Activated CD8-positive, alpha-beta T cell treated with anti-CD3 and anti-CD28 coated beads for 36 hours (primary cell): ENCODE data around the gene CYP2R1. TPM values are rescaled to one million over a fixed set of nuclear protein-coding genes. Genes with fewer than 3 reads are reported as not detected.
A peak's percentile ranks its signal among the peaks of the same experiment; 100 is the strongest.
"Not testable (repeated sequence)": the region's sequence is repeated elsewhere in the genome, so short reads cannot be mapped to it uniquely, and the experiment has no call there.

Source experiments
- ATAC-seq: fragments of 200-7000 bp; cut with Tn5 transposase; one replicate; pipeline ENCODE4 v1.10.0; 2021; ENCODE audit warnings: mild to moderate bottlenecking, moderate library complexity
- CTCF ChIA-PET: fragments of 350-600 bp; sonication (Branson Sonifier 250); formaldehyde crosslinking; loops from one replicate; lab custom pipeline; 2021; ENCODE audit warnings: antibody characterized with exemption; lab: Charles Lee
- POLR2A ChIA-PET: fragments of 350-600 bp; sonication (Branson Sonifier 250); formaldehyde crosslinking; loops from one replicate; lab custom pipeline; 2021; ENCODE audit warnings: antibody characterized with exemption; lab: Charles Lee
- DNase-seq: peaks from one replicate; pipeline ENCODE4 v3.0.0-alpha.2; 2020
- H3K27ac Mint-ChIP-seq: one replicate; pipeline ENCODE4 v1.8.0; 2021; ENCODE audit warnings: mild to moderate bottlenecking, mixed read lengths
- H3K27me3 Mint-ChIP-seq: one replicate; pipeline ENCODE4 v1.8.0; 2021; ENCODE audit warnings: mixed read lengths
- H3K36me3 Mint-ChIP-seq: one replicate; pipeline ENCODE4 v1.8.0; 2021; ENCODE audit warnings: low read depth, mixed read lengths
- H3K4me1 Mint-ChIP-seq: one replicate; pipeline ENCODE4 v1.8.0; 2021; ENCODE audit warnings: low read depth, mixed read lengths
- H3K4me3 Mint-ChIP-seq: one replicate; pipeline ENCODE4 v1.8.0; 2021; ENCODE audit warnings: mild to moderate bottlenecking, moderate library complexity, mixed read lengths
- H3K9me3 Mint-ChIP-seq: one replicate; pipeline ENCODE4 v1.8.0; 2021; ENCODE audit warnings: mixed read lengths
- intact Hi-C: fragments of 100-400 bp; cut with micrococcal nuclease; formaldehyde crosslinking; loops from one replicate; pipeline ENCODE4 v1.10.0; 2022
- total RNA-seq, 2 experiments: library from RNA; stranded (reverse); gene quantifications; one replicate each; pipeline ENCODE4 v1.2.3, GENCODE V29; 2021
- TF ChIP-seq, protein P1 (sequence below): fragments of 200-600 bp; IDR thresholded peaks from one replicate; pipeline ENCODE4 v1.8.0; 2022; ENCODE audit warnings: antibody characterized with exemption, mild to moderate bottlenecking

The CYP2R1 gene
- total RNA-seq, 2 experiments from 2014 or later: 12.9 to 13.9 TPM

DNA sequence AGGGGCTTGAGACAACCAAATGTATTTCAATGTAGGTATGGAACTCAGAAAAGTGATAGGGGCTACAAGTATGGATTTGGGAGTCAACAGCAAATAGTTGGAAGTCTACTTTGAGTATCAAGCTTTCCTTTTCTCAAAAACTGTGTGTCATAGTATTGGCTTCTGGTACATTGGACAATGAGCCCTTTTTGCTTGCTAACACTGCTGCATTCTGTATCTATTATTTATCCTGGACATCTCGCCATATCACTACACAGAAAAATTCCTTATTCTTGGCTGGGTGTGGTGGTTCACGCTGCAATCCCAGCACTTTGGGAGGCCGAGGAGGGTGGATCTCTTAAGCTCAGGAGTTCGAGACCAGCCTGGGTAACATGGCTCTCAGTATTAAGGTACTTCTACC lies 18.4 kb downstream of the CYP2R1 start:
- intact Hi-C loops: no loop called here
- peak overlapping the region; percentile 68 for H3K27ac Mint-ChIP-seq
- H3K27me3 Mint-ChIP-seq: no peaks in the 10 kb centered on the region
- ChIA-PET CTCF (no interaction called here), POLR2A (no interaction called here)
- H3K4me3 Mint-ChIP-seq: no peak overlapping the region
- ATAC-seq (no peak), DNase-seq (no peak)
- H3K9me3 Mint-ChIP-seq: no peaks in the 10 kb centered on the region
- peaks cover 19% of the 10 kb centered on the region for H3K4me1 Mint-ChIP-seq
- peaks cover 63% of the 10 kb centered on the region for H3K36me3 Mint-ChIP-seq
- TF ChIP-seq, protein P1, sequence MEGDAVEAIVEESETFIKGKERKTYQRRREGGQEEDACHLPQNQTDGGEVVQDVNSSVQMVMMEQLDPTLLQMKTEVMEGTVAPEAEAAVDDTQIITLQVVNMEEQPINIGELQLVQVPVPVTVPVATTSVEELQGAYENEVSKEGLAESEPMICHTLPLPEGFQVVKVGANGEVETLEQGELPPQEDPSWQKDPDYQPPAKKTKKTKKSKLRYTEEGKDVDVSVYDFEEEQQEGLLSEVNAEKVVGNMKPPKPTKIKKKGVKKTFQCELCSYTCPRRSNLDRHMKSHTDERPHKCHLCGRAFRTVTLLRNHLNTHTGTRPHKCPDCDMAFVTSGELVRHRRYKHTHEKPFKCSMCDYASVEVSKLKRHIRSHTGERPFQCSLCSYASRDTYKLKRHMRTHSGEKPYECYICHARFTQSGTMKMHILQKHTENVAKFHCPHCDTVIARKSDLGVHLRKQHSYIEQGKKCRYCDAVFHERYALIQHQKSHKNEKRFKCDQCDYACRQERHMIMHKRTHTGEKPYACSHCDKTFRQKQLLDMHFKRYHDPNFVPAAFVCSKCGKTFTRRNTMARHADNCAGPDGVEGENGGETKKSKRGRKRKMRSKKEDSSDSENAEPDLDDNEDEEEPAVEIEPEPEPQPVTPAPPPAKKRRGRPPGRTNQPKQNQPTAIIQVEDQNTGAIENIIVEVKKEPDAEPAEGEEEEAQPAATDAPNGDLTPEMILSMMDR: no peak

DNA sequence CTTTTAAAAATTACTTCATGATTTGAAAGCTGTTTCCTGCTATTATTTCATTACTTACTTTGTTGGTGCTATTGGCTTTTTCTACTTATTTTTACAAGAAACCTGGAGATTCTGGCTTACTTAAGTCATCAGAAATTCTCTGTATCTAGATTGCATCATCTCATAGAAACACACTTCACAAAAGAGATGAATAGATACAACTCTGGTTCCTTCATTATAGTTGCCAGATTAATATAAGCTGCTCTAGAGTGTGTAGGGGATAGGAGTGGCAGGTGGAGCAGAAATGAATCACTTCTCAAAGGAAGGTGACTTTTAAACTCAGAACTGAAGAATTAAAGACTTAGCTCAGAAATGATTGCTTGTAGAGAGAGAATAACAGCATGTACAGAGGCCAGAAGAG lies 20.0 kb downstream of the CYP2R1 start:
- POLR2A ChIA-PET: no interaction called here
- TF ChIP-seq, protein P1: no peak
- H3K4me1 Mint-ChIP-seq: peaks cover 25% of the 10 kb centered on the region
- intact Hi-C loops: no loop called here
- ATAC-seq (peak; percentile 82), DNase-seq (no peak)
- H3K27ac Mint-ChIP-seq: peak overlapping the region; percentile 68
- CTCF ChIA-PET: interaction anchor here (4.3 kb wide), 1 partner anchor 35 kb away, joined by 17 read pairs; no protein-coding TSS in a partner anchor
- H3K36me3 Mint-ChIP-seq: peaks cover 56% of the 10 kb centered on the region
- no peaks in the 10 kb centered on the region for H3K27me3 Mint-ChIP-seq
- H3K4me3 Mint-ChIP-seq: no peak overlapping the region
- H3K9me3 Mint-ChIP-seq: no peaks in the 10 kb centered on the region

DNA sequence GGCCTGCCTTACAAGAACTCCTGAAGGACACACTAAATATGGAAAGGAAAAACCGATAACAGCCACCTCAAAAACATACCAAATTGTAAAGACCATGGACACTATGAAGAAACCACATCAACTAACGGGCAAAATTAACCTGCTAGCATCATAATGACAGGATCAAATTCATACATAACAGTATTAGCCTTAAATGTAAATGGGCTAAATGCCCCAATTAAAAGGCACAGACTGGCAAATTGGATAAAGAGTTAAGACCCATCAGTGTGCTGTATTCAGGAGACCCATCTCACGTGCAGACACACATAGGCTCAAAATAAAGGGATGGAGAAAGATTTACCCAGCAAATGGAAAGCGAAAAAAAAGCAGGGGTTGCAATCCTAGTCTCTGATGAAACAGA lies 28.3 kb downstream of the CYP2R1 start:
- ATAC-seq, H3K27me3 Mint-ChIP-seq, intact Hi-C loops, DNase-seq, POLR2A ChIA-PET, H3K27ac Mint-ChIP-seq, H3K4me3 Mint-ChIP-seq: not testable (repeated sequence)
- CTCF ChIA-PET: interaction anchor here (0.6 kb wide), 1 partner anchor 16 kb away, joined by 3 read pairs; no protein-coding TSS in a partner anchor
- peaks cover 30% of the 10 kb centered on the region for H3K4me1 Mint-ChIP-seq
- H3K9me3 Mint-ChIP-seq: peaks cover 20% of the 10 kb centered on the region
- peaks cover 55% of the 10 kb centered on the region for H3K36me3 Mint-ChIP-seq

DNA sequence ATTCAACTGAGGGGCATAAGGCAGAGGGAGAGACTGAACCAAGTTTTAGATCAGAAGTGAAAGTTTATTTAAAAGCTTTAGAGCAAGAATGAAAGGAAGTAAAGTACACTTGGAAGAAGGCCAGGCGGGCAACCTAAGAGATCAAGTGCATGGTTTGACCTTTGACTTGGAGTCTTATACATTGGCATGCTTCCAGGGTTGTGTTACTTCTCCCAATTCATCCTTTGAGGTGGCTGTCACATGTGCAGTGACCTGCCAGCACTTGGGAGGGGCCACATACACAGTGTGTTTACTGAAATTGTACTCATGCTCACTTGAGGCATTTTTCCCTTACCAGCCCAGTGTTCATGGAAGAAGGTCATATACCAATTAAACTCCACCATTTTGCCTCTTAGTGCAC lies 30.4 kb downstream of the CYP2R1 start:
- ChIA-PET POLR2A (interaction anchor here (1.2 kb wide), 1 partner anchor 25 kb away, joined by 3 read pairs; no protein-coding TSS in a partner anchor), CTCF (interaction anchor here (1.4 kb wide), 1 partner anchor 10 kb away, joined by 4 read pairs; no protein-coding TSS in a partner anchor)
- Mint-ChIP-seq H3K4me1 (peaks cover 34% of the 10 kb centered on the region), H3K36me3 (peaks cover 56% of the 10 kb centered on the region), H3K27ac (no peak overlapping the region), H3K9me3 (peaks cover 20% of the 10 kb centered on the region), H3K4me3 (no peak overlapping the region), H3K27me3 (no peaks in the 10 kb centered on the region)
- DNase-seq: peak; percentile 9
- ATAC-seq: no peak
- intact Hi-C loops: no loop called here
- TF ChIP-seq, protein P1: no peak

DNA sequence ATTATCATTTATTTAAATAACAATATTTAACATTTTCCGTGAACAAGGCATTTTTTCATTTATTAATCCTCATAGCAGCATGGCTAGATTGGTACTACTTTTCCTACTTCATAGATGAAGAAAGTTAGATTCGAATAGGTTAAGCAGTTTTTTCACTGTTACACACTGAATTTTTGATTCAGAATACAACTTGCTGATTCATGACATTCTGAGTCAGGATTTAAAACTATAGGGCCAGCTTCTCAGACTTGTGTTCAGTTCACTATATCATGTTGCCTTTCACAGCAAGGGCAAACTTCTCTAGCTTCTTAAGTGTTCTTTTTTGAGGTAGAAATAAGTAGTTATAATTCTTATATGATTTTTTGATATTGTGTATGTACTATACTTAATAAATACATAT lies 31.5 kb downstream of the CYP2R1 start:
- Mint-ChIP-seq H3K4me3 (no peak overlapping the region), H3K27ac (no peak overlapping the region), H3K4me1 (peaks cover 26% of the 10 kb centered on the region), H3K27me3 (no peaks in the 10 kb centered on the region), H3K9me3 (peaks cover 27% of the 10 kb centered on the region), H3K36me3 (peaks cover 62% of the 10 kb centered on the region)
- ChIA-PET CTCF (interaction anchor here (1.4 kb wide), 1 partner anchor 9 kb away, joined by 4 read pairs; no protein-coding TSS in a partner anchor), POLR2A (no interaction called here)
- ATAC-seq: no peak
- intact Hi-C loops: no loop called here
- TF ChIP-seq, protein P1: no peak
- no peak for DNase-seq
